ENCODE results near the gene DNAJC15.
"Not testable (repeated sequence)": the region's sequence is repeated elsewhere in the genome, so short reads cannot be mapped to it uniquely, and the experiment has no call there.

Gene DNAJC15

DNA sequence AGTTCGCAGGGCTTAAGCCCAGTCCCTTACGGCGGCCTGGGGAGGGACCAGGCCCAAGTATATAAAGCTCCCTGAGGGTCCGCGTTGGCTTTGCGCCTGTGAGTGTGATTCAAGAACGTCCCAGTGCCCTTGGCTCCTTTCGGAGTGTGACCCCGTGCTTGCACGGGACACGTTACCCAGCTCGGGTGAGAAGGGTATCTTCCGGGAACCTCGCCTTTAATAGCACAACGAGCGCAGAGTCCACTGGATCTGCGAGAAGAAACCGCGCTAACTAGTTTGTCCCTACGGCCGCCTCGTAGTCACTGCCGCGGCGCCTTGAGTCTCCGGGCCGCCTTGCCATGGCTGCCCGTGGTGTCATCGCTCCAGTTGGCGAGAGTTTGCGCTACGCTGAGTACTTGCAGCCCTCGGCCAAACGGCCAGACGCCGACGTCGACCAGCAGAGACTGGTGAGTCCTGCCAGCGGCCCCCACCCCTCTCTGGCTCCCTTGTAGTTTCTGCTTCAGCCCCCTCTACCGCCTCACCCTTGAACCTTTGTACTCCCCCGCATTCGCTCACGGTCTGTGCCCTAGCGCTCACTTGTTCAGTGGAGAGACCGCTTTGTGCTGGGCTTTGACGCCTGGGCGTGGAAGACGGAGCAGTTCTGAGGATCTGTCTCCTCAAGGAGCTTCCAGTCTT, at the start of gene DNAJC15:
DNAJC15 (plus strand) TSS at position 298 of the 675 bp plus-strand sequence; CDS start at position 339, 41 bp downstream.
- peak; percentile 32 for DNase-seq

DNA sequence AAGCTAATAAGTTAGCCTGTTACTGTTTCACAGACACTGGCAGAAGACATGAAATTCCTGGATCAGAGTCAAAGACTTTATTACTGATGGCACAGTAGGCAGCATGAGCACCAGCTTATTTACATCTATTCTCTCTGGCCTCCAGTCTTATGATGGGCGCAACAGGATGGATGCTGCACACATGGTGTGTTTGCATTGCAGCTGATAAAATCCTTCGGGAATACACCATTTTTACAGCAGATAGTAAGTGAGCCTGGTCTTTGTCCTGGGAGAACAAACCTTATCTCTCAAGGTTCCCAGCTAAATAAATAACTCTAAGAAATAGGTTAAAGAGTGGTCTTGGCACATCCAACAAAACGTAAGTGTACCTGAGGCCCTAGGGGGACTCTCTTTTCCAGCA, 47.3 kb upstream of the DNAJC15 start:
- DNase-seq = no peak

DNA sequence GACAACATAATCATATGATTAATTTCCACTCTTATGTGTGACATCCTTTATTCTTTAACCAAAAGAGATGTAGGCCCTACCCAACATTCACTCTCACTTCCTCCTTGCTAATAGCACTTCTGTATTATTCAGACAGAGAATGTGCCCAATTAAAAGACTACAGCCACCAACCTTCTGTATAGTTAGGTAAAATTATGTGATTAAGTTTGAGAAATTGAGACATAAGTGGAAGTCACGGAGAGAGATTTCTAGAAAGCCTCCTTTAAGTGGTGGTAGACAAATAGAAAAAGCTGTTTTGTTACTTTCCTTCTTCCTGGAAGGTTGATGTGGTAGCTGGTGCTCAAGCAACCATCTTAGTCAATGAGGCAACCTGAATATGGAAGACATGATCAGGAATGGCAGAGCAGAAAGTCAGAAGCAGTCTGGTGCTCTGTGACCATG, 46.1 kb upstream of the DNAJC15 start:
- DNase-seq = no peak

DNA sequence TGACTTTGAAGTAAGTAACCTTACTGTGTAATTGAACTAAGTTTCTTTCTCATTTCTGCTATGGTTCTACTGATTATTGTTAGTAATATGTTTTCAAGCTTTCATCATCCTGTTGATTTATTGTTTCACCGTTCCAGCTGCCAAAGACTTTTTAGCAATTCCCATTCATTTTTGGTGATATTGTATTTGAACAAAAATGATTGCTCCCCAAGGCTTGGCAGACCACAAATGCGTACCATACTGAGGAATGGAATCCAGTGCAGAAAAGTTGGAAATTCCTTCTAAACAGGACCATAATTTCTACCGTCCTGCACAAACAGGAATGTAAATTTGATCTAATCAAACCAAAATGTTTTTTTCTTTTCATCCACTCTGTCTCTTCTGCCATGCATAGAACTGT, 42.1 kb upstream of the DNAJC15 start:
- DNase-seq = no peak

DNA sequence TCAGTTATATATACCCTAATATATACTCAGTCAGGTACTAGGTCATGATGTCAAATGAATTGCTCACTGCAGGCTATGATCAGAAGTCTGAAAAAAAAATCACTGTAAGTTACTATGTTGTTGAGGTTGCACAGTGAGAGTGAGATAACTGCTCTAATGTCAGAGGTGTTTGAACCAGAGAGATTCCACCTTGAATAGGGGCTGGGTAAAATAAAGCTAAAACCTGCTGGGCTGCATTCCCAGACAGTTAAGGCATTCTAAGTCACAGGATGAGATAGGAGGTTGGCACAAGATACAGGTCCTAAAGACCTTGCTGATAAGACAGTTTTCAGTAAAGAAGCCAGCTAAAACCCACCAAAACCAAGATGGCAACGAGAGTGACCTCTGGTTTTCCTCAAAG, 41.5 kb upstream of the DNAJC15 start:
- DNase-seq = no peak

DNA sequence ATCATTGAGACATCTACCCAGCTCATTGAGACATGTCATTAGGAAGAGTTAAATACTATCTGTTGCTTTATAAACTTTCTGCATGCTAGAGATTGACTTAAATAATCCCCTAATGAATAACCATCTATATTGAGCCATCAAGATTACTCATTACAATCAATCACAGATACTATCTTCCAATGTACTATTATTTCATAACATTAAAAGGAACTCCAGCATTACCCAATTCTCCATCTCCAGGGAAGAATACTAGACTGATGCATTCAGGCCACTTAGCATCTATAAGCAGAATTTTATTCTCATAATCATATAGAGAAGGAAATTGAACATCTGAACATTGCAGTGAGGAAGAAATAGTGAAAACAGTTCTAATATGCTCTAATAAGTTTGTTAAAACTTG, 39.4 kb upstream of the DNAJC15 start:
- no peak for DNase-seq

DNA sequence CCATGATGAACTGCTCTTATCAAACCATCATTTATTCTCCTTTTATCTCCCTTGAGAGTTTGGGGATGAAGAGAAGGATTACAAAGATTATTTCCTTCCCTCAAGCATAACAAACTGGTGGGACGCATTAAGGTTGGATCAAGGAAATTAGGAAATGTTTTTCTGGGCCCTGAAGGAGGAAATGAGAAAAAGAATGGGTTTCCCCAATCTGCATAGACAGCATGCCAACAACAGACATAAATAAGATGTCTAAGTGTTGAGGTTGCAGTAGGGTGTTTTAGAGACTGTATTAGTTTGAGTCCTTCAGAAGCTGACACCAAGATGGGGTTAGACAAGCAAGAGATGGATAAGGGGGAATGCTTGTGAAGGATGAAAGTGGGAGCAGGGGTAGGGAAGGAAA, 38.7 kb upstream of the DNAJC15 start:
- no peak for DNase-seq

DNA sequence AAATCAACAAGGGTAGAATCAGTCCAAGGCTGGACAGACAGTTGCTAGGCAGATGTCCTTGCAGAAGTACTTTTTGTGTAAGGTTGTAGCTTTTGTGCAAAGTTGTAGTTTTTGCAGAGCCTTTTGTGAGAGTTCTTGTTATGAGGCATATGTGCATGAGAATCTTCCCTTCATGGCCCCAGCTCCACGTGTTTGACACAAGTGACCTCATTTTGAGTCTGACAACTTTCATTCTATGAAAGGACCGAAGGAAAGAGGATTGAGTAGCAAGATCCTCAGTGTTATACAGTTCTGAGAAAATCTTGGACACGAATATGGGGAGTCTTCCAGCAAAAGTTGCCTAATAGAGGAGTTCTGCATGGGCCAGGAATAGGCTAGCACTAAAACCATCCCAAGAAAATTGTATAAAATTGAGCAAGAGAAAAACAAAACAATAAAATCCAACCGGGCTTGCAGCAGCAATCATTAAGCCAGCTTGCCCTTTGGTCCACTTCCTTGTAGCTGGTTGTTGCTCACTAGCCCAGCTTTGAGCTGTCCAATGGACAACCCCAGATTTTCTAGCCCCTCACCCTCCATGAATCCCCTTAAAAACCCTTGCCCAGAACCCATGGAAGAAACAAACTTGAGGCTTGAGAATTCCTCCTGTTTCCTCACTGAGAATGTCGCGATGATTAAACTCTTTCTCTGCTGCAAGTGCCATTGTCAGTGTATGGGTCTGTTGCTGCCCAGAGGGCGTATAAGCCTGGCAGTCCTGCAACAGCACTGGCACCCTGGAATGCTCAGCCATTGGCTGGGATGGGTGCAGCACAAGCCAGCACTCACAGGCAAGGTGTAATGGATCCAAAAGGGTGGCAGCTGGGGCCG, 37.8 kb upstream of the DNAJC15 start:
- no peak for DNase-seq

DNA sequence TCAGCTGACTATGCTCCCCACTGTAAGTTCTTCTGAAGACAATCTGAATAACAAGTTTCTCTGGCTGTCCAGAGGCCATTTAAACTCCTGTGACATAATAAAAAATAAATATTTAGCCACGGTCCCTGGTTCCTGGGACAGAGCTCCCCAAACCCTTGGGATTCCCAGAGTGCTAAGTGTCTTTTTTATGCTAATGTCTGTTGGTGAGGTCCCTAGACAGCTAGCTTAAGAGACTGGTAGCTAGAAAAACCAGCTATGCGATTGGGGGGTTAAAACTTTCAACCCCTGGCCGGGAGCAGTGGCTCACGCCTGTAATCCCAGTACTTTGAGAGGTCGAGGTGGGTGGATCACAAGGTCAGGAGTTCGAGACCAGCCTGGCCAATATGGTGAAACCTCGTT, 37.2 kb upstream of the DNAJC15 start:
- DNase-seq = no peak

DNA sequence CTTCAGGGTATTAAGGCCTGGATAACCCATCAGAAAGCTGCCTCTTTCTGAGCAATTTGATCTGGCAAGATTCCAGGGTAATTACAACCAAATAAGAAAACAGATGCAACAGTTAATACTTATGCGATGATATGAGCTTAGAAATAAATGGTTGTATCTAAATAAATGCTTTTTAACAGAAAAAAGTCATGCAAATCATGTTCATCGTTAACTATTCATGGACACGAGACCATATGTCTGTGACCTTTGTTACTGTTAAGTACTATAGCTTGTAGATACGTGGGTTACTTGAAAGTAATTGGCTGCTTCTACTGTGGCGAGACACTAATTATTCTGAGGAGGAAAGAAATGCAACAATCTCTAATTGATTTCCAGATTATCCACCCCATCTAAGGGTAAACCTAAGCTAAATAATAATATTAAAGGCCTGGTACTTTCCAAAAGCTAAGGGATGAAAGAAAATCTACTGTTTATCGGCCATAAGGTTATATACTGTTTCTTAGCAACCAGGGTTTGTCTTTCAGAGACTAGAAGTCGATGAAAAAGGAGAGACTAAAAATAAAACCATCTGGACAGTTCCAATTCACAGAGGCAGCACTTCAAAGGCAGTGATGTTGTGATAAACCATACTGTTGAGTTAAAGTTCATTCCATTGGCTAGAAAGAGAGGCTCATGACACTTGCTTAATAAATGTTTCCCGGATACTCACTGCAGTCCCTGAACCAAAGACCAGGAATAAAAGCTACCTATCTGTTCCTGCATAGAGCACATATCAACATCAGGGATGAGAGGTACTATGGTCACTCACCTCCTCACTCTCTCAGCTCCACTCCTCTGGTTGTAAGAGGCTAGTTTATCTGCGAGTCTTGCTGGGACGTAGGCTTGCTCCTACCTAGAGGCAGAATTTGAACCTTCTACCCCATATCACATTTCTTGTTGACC, 32.8 kb upstream of the DNAJC15 start:
- no peak for DNase-seq

DNA sequence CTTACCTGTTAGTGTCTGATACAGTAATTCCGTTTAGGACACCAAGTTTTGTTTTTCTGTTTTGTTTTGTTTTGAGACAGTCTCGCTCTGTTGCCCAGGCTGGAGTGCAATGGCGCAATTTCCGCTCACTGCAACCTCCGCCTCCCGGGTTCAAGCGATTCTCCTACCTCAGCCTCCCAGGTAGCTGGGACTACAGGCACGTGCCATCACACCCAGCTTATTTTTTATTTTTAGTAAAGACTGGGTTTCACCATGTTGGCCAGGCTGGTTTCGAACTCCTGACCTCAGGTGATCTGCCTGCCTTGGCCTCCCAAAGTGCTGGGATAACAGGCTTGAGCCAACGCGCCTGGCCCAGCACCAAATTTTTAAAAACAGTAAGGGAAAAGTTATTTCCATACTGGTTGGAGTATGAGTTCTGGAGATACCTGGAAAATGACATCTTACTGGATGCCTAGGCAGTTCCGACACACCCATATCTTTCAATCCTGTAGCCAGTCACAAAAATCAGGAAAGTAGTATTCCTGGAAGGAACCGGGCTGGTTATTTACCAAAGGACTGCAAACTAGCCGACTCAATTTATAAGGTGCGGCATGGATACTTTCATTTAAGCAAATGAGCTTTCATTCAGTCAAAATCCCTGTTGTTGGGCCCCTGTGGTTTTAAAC, 32.0 kb upstream of the DNAJC15 start:
- DNase-seq = not testable (repeated sequence)

DNA sequence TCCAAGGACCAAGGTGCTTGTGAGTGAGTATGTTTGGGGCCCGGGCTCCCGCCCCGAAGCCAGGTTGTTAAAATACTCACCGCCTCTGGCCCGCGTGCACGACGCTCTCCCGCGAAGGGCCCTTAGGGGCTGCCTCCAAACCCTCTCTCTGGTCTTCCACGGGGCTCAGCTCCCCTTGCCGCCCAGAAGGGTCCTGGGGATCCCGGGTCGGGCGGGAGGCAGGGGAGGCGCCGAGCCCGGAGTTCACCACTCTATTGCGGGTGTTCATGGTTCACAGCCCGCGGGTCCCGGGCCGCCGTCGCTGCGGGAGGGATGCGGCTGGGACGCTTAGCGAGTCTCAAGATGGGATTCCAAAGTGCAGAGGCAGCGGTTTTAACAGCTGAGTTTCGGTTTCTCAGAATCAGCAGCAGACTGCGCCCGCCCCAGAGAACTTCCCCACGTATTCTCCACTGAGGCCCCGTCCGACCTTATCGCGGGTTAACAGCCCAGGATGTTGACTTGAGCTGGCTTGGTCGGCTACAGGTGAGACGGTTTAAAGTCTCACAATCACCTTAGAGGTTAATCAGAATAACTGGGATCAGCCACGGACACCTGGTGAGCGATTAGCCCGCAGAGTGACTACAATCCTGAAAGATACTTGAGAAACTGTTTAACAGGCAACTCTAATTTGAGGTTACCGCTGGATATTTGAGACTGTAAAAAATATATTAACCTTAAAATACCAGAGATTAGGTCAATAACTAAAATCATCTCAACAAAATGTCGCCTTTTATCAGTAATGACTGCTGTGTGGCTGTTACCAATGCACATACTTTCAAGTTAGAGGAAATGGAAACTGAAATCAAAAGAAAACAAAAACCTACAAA, 31.3 kb upstream of the DNAJC15 start, which contains the start of gene EPSTI1:
EPSTI1 (minus strand) TSS at position 344 of the 866 bp plus-strand sequence; CDS start at position 268, 76 bp downstream.
- DNase-seq = peak; percentile 26

DNA sequence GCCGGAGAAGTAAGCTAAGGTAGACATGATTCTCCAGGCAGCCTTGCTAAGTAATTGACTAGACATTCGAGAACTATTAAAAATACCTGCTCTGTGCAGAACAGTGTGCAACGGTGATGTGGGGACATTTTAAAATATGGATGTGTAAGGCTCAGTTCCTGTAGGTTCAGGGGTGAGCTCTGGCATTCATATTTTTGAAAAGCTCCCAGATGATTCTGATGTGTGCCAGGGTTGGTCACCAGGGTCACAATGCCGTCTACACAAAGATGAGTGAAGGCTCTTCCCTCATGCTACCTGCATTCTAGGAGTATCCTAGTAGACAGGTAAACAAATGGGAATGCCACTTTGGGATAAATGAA, 30.6 kb upstream of the DNAJC15 start:
- no peak for DNase-seq

DNA sequence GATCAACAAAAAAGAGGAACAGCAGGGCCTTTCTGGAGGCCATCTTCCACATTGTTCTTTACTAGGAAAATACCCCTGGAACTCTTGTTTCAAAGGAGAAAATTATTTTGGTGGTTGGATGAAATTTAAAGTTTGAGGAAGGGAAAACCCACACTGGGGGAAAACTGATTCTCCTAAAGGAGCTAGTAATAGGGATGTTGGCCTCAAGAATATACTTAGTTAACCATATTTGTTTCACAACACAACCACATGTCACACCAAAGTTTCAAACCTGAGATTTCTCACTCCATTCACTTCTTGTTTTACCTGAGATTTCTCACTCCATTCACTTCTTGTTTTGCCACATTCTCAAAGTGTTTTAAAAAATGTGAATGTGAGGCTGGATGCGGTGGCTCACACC, 28.5 kb upstream of the DNAJC15 start:
- DNase-seq = no peak

DNA sequence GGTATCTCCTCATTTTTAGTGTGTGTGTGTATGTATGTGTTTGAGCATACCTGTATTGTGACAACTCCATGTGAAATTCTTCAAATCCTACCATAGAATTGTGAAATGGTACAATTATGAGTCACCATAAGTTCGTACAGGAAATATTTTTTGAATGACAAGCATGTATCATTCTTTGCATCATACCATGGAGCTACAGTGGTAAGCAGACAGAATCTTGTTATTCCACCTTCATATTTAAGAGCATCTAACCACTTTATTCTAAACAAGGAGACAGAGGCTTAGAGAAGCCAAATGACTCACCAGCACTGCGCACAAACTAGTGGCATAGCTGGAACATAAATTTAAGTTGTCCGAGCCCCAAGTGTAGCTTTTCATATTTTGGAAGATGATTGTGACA, 26.8 kb upstream of the DNAJC15 start:
- DNase-seq = peak; percentile 21

DNA sequence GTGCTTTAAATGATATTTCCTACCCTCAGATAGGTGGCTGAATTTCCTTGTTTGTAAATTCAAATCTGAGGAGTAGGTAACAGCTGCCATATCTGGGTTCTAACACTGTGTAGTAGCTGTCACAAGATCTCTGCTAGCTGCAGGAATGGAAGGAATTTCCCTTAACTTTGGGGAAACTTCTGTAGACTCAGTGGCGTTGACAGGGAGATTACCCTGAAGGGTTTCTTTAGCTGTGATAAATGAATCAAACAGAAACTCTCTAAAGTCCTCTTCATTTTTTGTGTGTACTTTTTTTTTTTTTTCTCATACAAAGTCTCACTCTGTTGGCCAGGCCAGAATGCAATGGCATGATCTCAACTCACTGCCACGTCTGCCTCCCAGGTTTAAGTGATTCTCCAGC, 26.0 kb upstream of the DNAJC15 start:
- no peak for DNase-seq

DNA sequence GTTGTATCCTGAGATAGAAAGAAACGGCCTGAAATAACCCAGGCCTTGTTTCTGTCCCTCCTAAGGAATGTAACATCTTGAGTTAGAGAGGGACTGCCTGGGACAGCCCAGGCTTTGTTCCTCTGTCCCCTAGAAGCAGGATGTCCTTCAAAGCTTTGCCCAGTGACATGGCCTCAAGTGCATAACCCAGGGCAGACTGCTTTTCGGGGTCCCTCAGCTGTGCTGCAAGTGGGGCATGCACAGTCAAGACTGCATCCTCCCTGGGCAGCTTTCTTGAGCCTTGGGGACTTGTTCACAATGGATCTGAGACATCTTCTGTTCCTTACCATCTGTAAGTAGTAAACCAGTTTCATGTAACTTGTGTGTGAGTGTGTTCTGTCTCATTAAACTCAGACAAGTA, 23.9 kb upstream of the DNAJC15 start:
- no peak for DNase-seq

DNA sequence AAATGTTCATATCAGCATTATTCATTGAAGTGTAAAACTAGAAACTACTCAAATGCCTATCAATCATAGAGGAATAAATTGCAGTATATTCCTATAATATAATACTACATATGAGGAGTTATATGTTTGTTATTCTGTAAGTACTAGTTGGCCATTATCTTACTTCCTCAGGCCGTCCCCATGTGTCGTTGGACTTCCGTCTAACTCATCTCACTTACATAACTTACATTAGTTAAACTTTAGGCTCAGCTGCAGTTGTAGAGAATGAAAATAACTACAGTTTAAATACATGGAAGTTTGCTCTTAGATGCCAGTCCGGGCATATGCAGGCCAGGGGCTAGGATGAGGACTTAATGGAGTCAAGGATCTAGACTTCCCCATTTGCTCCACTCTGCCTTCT, 22.7 kb upstream of the DNAJC15 start:
- DNase-seq = no peak

DNA sequence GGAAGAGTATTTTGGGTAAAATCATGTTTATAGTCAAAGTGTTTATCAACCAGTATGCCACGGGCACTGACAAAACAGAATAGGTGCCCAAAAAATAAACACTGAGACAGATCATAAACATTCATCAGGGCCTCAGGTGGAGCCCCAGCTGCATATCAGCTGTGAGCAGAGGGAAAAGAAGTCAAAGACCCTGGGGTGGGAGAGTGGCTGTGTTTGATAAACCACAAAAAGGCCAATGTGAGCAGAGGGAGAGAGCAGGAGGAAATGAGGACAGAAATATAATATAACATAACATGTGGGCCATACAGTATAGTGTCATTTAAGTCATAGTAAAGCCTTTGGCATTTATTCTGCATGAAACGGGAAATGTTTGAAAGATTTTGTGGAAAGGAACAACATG, 21.4 kb upstream of the DNAJC15 start:
- no peak for DNase-seq

DNA sequence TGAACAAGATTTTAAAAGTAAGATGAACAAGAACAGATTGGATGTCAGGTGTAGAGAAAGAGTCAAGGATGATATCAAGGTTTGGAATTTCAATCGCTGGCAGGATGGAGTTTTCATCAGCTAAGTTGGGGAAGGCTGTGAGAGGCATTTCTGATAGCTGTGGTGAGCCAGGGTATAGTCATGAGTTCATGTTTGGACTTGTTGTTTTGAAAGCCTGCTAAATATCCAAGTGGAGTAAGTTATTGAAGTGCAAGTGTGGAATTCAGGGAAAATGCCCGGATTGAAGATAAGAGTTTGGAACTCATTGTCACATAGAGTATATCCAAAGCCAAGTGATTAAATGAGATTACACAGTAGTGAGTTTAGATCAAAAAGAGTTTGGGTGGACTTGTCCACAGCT, 20.4 kb upstream of the DNAJC15 start:
- DNase-seq = no peak

DNA sequence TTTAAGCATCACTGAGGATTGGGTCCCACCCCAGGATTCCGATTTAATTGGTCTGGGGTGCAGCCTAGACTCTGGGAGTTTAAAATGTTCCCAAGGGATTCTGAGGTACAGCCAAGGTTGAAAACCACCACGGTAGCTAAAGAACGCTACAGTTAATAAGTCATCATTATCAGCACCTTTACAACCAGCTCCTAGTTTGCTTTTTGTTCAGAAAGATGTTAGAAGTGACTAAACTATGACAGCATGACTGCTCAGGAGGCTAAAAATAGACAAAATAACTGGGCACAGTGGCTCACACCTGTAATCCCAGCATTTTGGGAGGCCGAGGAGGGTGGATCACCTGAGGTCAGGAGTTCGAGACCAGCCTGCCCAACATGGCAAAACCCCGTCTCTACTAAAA, 19.7 kb upstream of the DNAJC15 start:
- no peak for DNase-seq
